Skin epidermis (tissue), 12 donors: ENCODE results near the gene MAST4.
A peak's percentile ranks its signal among the peaks of the same experiment; 100 is the strongest.

Source experiments
- H3K27ac ChIP-seq, 21 experiments: fragments of 200-600 bp; sonication (generic) in 11 of 21; one replicate each; pipeline ENCODE4 v1.5.0; 2020; ENCODE audit warnings: mild to moderate bottlenecking in 3 of 21, inconsistent platforms in 2 of 21, moderate library complexity in 2 of 21
- H3K4me3 ChIP-seq, 7 experiments: fragments of 200-600 bp; sonication (generic) in 2 of 7; one replicate each; pipeline ENCODE4 v1.5.0; 2020; ENCODE audit warnings: inconsistent platforms in 2 of 7, mild to moderate bottlenecking in 2 of 7, moderate library complexity in 1 of 7

Gene MAST4

DNA sequence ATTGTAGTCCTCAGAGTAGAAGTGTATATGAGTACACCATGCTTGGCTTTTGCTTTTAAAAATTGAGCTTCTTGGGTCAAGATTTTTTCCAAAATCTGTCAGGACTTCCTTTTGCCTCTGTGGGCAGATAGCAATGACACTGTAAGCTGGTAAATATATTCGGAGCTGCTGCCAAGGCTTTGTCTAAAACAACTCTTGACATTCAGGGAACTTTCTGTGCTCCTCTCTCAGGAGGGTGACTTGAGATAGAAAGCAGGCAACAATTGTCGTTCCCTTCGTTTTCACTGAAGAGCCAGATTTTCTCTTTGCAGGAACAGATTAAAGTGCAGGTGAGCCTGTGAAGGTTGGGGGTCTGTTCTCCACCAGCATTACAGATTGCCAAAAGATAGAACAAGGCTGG is 230.5 kb downstream of the MAST4 start:
- no peak overlapping the region for H3K27ac ChIP-seq
- H3K4me3 ChIP-seq, result no peak overlapping the region

DNA sequence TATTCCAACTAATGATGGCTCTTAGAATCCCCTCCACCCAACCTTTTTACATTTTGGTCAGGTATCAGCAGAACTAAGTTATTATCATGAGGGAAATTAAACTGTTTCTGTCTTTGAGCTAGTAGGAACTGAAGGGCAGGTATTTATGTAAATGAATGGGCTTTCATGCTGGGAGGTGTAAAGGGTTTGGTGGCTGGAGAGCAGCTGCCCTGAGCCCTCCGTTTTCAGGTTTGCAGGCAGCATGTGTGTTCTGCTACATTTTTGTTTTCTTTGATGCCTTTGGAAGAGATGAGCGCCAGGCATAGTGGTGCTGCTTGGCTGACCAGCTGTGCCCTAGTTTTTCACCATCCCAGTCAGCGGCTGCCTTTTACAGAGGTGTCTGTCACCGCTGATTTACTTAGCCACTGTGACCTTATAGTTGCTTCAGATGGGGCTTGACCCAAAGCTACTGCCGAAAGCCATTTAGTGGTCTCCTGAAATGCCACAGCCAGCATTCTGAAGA is 231.9 kb downstream of the MAST4 start:
- Histone ChIP-seq H3K27ac (peak overlapping the region in 10 of 21 experiments; percentile 41 to 72 (median 64)), H3K4me3 (peak overlapping the region; percentile 20 to 42 (median 29))

DNA sequence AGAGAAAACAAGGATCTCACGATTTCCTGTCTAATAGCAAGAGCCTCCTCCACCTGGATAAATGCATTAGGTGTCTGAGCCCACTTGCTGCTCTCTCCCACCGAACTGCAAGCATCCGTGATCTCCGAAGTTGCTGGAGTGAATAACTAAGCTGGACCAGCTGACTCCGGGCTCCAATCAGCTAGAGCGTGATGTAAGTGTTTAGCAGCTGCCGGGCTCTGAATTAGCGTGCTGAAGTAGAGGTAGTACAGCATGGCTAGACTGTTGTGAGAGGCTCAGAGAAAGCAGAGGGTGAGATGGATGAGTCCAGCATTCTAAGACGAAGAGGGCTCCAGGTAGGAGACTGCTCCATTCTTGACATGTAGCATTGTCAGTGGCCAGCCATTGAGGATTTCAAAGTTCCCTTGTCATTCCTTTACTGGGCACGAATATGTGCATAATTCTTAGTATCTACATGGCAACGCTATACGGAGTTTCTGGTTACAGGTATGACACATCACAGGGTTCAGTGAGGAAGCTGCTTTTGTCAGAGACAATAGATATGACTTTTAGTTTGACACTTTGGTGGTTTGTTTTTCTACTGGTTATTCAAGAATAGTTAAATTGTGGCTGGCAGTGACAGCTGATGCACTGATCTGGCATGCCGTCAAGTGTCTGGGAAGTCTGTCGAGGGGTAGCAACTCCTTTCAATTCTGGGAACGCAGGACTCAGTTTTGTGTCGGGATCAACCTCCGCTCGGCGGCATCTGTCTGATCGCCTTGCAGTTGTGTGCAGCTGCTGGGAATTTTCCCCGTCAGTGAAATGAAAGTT is 232.6 kb downstream of the MAST4 start:
- H3K27ac ChIP-seq, result peak overlapping the region in 17 of 21 experiments; percentile 6 to 72 (median 56)
- H3K4me3 ChIP-seq, result peak overlapping the region; percentile 20 to 42 (median 29)

DNA sequence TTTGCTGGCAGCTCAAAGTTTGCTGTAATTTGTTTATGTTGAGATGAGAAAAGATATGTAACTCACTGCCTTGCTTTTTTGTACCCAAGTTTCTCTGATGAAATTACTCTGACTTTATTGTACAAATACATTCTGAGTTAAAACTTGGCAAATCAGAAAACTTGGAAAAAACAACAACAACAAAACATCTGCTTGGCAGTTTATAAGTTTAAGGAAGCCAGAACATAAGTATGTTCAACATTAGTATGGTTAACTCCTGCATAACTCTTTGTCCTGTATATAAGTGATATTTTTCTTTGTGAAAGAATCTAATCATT is 233.1 kb downstream of the MAST4 start:
- peak overlapping the region in 17 of 21 experiments; percentile 6 to 72 (median 56) for H3K27ac ChIP-seq
- H3K4me3 ChIP-seq, result peak overlapping the region; percentile 20 to 42 (median 29)

DNA sequence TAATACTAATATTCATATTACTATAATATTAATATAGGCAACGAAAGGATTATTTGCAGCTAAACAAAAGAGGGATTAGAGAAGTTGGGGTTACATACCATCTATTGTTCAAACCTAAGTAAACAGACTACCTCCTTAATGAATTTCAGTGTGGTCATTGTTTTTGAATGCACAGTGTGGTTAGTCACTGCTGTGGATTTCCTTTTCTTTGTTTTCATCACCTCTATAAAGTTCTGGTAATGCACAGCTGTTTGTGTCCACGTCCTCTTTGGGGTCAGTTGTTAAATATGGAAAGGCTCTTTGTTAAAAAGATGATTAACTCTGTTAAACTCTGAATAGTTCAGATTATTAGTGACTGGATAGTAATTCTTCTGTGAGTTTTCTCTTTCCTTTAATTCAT is 233.6 kb downstream of the MAST4 start:
- peak overlapping the region in 1 of 7 experiments; percentile 42 for H3K4me3 ChIP-seq
- H3K27ac ChIP-seq, result peak overlapping the region in 8 of 21 experiments; percentile 10 to 72 (median 52)

DNA sequence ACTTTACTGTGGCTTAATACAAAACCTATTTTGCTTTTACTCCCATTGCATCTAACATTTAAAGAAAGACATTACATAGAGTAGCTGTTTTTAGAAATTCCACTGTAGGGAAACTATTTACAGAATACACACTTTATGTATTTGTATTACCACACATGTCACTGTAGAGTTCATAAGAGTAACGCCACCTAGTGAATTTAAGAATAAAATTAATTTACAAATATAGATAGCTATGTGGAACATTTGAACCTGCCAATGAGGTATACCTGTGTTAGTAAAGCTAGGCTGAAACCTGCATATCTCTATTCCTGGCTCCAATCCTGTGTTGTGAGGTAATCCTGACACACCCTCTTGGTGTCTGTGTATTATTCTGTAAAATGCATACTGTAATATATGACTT is 234.4 kb downstream of the MAST4 start:
- Histone ChIP-seq H3K4me3 (no peak overlapping the region), H3K27ac (peak overlapping the region in 3 of 21 experiments; percentile 47 to 68 (median 56))

DNA sequence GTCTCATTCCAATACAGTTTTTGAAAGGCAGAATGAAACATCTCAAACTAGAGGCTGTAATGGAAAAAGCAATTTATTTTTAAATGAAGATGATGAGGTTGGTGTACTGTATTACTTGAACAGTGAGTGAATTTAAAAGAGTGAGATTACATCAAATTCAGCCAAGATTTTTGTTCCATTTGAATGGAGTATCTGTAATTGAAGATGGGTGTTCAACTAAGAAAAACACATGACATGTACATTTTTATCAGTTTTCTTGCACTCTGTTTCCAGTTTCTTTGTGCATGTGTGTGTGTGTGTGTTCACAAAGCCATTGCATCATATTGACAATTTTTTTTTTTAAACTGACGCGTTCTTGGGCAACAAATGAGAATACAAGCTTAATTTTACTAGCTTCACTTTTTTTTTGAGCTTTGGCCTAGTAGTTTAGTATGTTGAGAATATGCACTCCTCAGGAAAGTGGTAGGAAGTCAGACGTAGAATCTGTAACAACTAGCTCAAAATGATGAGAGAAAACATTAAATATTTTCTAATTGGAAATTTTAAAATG is 243.5 kb downstream of the MAST4 start:
- H3K27ac ChIP-seq, result no peak overlapping the region
- H3K4me3 ChIP-seq, result no peak overlapping the region

DNA sequence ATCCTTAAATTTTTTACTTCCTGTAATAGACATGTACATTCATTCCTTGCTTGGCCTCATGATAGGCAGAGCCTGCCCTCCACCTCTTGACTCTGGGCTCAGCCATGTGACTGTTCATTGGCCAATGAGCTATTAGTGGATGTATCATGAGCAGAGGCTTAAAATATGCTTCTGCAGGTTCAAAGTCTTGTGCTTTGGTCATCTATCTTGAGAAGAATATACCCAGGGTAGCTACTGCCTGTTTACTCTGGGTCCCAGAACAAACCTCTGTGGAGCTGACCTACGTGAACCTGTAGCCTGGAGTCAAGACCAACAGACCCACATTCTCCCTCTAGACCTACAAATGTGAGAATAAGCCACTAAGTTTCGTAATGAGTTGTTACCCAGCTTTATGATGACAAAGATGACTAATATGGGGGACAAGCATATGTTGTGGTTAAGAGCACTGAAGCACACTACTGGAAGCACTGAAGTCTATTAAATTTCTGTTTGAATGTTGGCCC is 244.4 kb downstream of the MAST4 start:
- Histone ChIP-seq H3K27ac (no peak overlapping the region), H3K4me3 (no peak overlapping the region)

DNA sequence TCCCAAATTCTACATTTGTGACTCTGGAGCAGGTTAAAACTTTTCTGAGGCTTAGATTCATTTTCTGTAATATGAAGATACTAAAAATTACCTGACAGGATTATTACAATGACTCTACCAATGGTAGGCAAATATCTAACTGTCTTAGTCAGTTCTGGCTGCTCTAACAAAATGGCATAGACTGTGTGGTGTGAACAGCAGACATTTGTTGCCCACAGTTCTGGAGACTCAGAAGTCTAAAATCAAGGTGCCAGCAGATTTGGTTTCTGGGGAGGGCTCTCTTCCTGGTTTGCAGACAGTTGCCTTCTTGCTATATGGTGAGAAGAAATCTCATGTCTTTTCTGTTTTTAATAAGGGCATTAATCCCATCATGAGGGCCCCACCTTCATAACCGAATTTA is 245.1 kb downstream of the MAST4 start:
- Histone ChIP-seq H3K4me3 (no peak overlapping the region), H3K27ac (no peak overlapping the region)

DNA sequence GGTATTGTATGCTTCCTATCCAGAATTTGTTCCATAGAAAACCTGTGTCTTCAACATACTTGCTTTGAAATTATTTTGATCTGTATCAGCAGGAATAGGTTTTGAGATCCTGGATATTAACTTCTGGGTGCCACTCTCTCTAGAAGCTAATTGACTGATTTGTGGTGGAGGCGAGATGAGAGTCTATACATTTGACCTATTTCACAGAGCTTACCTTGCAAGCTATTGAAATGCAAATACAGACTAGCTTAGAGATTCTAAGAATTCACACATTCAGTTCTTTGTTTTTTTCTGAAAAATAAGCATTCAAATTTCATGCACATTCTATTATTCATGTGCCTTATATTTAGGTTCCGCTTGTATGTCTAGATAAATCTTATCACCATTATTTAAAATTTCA is 246.3 kb downstream of the MAST4 start:
- Histone ChIP-seq H3K27ac (no peak overlapping the region), H3K4me3 (no peak overlapping the region)

DNA sequence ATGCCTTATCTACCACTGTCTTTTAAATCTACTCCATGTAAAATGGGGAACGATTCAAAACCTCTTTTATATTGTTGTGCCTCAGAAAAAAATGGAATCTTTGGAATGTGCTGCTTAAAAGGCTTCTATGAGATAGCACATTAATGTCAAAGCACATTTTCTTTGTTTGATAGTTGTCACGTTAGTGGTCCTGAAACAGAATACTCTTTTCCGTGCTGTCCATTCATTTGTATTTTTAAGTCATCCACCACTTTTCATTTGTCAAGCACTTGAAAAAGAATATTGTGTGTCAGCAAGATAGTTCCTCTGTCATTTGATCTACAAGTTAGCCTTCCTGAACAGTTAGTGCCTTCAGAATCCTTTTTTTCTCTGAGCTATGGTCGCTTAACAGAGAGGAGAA is 246.9 kb downstream of the MAST4 start:
- Histone ChIP-seq H3K4me3 (no peak overlapping the region), H3K27ac (peak overlapping the region in 4 of 21 experiments; percentile 16 to 49 (median 32))

DNA sequence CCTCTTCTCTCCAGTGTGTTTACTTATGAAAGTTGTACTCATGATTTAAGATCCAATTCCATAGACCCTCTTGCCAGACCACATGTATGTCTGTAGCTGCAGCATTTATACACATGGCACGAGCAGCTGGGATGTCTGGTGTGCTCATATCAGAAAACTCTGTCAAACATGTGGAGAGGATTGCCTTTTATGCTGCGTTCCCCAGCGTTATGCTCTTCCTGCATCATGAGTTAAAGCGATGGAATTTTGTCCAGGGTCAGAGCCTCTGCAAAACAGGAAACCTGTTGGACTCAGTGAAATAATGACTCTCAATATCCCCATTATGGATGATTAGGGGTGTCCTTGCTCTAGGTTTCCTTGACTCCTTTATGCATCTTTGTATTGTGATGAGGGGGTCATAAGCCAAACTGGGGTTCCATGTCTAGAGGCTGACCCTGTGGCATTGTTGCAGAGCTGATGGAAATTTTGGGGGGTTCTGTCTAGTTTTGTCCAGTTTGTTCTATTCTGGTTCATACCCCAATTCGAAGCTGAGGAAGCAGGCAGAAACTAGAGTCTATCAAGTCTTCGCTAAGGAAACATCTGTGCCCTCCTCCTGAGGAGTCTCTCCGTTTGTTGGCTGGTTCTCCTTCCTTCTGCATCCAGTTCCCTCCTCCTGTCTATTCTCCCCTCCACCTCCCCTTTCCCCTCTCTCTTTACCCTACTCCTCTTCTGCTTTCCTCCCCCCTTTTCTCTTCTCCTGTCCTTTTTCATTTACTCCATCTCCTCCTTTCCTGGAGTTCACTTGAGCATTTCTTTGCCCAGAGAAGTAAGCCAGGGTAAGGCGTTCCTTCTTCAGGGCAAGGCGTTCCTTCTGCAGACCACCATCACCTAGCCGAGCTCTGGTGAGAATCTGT is 252.8 kb downstream of the MAST4 start:
- no peak overlapping the region for H3K4me3 ChIP-seq
- H3K27ac ChIP-seq, result peak overlapping the region in 10 of 21 experiments; percentile 18 to 77 (median 46)

DNA sequence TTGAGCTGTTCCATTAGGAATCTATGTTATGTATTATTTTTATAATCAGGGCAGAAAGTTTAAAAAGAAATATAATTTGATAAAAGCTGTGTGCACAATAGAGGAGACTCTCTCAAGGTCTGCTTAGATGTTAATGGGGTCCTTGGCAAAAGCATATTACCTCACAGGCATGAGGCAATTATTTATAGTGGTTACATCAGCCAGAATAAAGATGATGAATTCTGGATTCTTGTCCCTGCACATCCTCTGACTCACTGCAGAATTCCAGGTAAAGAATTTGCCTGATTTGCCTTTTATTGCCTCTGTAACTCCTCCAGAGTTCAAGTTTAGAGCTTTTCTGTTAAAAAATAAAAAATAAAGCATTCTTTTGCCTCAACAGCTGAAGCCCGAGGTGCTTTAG is 253.6 kb downstream of the MAST4 start:
- Histone ChIP-seq H3K4me3 (no peak overlapping the region), H3K27ac (peak overlapping the region in 13 of 21 experiments; percentile 3 to 77 (median 49))

DNA sequence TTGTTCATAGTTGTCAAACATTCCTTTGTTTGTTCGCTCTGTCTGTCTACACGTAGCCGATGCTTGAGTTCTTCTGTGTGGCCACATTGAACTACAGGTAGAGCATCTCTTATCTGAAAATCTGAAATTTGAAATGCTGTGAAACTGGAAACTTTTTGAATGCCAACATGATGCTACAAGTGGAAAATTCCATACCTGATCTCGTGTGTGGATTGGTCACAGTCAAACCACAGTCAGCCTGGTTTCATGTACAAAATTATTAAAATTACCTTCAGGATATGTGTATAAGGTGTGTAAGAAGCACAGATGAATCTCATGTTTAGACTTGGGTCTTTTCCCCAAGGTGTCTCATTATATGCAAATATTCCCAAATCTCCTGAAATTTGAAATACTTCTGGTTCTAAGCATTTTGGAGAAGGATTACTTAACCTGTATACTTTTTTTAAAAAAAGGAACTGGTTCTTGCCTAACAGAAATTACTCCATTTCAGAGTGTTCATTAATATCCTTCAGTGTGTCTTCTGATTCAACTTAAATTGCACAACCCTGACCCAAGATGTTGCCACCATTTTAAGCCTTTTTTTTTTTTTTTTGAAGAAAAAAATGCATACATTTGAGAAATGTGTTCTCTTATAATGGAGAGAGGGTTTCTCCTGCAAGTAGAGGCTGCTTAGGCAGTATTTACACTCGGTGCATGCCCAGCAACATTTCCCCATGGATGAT is 254.3 kb downstream of the MAST4 start:
- Histone ChIP-seq H3K4me3 (no peak overlapping the region), H3K27ac (peak overlapping the region in 13 of 21 experiments; percentile 12 to 77 (median 52))

DNA sequence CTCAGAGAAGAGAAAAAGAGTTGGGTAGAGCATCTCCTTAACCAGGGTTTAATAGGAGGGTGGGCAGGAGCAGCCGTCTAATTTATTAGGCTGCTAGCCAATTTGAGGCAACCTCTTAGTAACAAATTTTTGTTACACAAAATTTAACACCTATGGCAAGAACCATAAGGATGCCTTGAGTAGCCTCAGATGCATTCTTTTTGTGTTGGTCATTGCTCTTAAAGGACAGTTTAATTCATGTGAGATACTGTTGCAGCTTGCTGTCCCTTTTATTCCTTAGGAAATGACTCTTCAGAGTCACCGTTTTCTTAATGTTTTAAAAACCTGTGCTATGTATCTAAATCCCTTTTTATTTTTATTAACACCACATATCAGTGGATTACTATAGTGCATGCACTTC is 255.1 kb downstream of the MAST4 start:
- H3K27ac ChIP-seq, result peak overlapping the region in 12 of 21 experiments; percentile 12 to 77 (median 44)

DNA sequence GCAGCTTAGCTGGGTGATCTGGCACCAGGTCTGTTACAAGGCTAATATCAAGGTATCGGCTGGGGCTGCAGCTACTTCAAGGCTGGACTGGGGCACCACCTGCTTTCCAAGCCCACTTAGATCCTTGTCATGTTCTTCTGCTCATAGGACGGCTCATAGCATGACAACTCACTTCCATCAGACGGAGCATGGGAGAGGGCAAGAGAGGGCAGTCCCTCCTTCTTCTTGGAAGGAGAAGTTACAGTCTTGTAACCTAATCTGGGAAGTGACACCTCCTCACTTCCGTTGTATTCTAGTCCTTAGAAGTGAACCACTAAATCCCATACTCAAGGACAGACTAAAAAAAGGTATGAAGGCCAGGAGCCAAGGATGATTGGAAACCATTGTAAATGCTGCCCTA is 258.2 kb downstream of the MAST4 start:
- no peak overlapping the region for H3K27ac ChIP-seq

More for the DNA sequence above, 255.1 kb downstream of the MAST4 start:
- H3K4me3 ChIP-seq, result no peak overlapping the region

DNA sequence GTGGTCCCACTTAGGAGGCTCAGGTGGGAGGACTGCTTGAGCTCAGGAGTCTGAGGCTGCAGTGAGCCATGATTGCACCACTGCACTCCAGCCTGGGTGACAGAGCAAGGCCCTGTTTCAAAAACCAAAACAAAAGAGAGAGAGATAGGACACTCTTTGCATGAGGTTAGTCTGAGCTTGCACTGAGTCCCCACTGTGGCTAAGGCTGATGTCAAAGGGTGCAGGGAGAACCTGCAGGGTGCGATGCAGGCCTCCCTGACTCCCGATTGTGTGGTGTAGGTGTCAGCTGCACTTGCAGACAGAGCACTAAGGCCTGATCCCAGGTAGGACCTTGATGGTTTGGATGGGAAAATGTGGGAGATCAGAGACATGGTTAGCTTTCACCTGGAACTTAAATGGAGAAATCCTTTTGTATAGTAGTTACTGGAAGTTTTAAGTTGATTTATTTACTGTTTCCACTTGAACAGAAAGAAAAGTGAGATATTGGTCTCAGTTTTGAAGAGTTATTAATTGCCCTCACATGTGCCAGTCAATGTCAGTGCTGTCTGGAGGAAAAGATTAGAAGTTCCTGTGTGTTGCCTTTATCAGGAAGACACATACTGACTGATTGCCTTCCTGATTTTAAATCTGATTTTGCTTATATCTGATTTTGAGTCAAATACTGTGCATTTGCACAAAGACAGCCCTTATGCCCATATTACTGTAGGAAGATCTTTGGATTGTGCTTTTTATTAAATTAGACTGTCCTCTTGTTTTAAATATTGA is 260.0 kb downstream of the MAST4 start:
- Histone ChIP-seq H3K27ac (peak overlapping the region in 1 of 21 experiments; percentile 17), H3K4me3 (no peak overlapping the region)

More for the DNA sequence above, 258.2 kb downstream of the MAST4 start:
- no peak overlapping the region for H3K4me3 ChIP-seq

DNA sequence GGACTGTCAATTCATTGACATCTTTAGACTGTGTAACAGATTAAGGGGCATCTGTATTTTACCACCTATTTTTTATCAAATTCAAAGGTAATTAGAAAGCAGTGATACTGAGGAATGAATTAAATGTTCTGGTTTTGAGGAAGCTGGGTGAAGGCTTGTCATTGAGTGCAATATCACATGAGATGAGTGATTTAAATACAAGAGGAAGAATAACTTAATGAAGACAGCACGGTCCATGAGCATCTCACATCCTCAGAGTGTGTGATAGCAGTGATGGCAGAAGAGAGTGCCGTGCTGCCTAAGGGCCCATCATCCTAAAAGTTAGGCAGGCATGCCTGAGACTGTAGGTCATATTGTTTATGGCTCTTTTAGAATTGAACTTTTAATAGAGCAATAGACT is 263.3 kb downstream of the MAST4 start:
- H3K4me3 ChIP-seq, result no peak overlapping the region
- no peak overlapping the region for H3K27ac ChIP-seq
